GM23338 (cell line): ENCODE measurements around the gene OPRD1. TPM values are rescaled to one million over a fixed set of nuclear protein-coding genes. Genes with fewer than 3 reads are reported as not detected.

Experiments used
- ATAC-seq: fragments of 200-7000 bp; cut with Tn5 transposase; 3 replicates; pipeline ENCODE4 v1.9.1; 2020
- DNase-seq: peaks from one replicate; pipeline ENCODE4 v3.0.0-alpha.2; 2015; ENCODE audit warnings: low spot score
- H2AFZ ChIP-seq: fragments of 200-600 bp; sonication (generic); 2 replicates; pipeline ENCODE4 v1.8.0; 2016; ENCODE audit warnings: antibody characterized with exemption, mild to moderate bottlenecking, moderate library complexity
- H3F3A ChIP-seq: fragments of 200-600 bp; sonication (generic); replicated peaks from 2 replicates; pipeline ENCODE4 v1.8.0; 2017; ENCODE audit warnings: antibody characterized with exemption, mixed run types, low read depth
- H3K27ac ChIP-seq: fragments of 200-600 bp; sonication (generic); 2 replicates; pipeline ENCODE4 v1.6.1; 2016; ENCODE audit warnings: low read depth
- H3K27me3 ChIP-seq: fragments of 200-600 bp; sonication (generic); 2 replicates; pipeline ENCODE4 v1.8.0; 2016; ENCODE audit warnings: mild to moderate bottlenecking, mixed run types, moderate library complexity; ENCODE audit not compliant: insufficient read depth
- H3K36me3 ChIP-seq: fragments of 200-600 bp; sonication (generic); 2 replicates; pipeline ENCODE4 v1.8.0; 2016; ENCODE audit warnings: mild to moderate bottlenecking; ENCODE audit not compliant: insufficient read depth
- H3K4me1 ChIP-seq: fragments of 200-600 bp; sonication (generic); 2 replicates; pipeline ENCODE4 v1.8.0; 2016; ENCODE audit warnings: mild to moderate bottlenecking, moderate library complexity; ENCODE audit not compliant: insufficient read depth
- H3K4me2 ChIP-seq: fragments of 200-600 bp; sonication (generic); 2 replicates; pipeline ENCODE4 v1.7.1; 2017; ENCODE audit warnings: mixed run types
- H3K4me3 ChIP-seq: fragments of 200-600 bp; sonication (generic); 2 replicates; pipeline ENCODE4 v1.6.1; 2016; ENCODE audit warnings: mixed run types
- H3K79me2 ChIP-seq: fragments of 200-600 bp; sonication (generic); replicated peaks from 2 replicates; pipeline ENCODE4 v1.8.0; 2017; ENCODE audit warnings: mild to moderate bottlenecking; ENCODE audit not compliant: insufficient read depth
- H3K9me2 ChIP-seq: fragments of 200-600 bp; sonication (generic); 2 replicates; pipeline ENCODE4 v1.8.0; 2017; ENCODE audit not compliant: insufficient read depth
- H4K20me1 ChIP-seq: fragments of 200-600 bp; sonication (generic); replicated peaks from 2 replicates; pipeline ENCODE4 v1.8.0; 2017; ENCODE audit warnings: mild to moderate bottlenecking; ENCODE audit not compliant: insufficient read depth
- H3K27ac Mint-ChIP-seq: 2 replicates; pipeline ENCODE4 v1.8.0; 2020; ENCODE audit warnings: inconsistent platforms, mild to moderate bottlenecking, moderate library complexity, mixed read lengths
- H3K27me3 Mint-ChIP-seq: 3 replicates; pipeline ENCODE4 v1.8.0; 2022; ENCODE audit warnings: low read depth, mild to moderate bottlenecking, moderate library complexity, mixed read lengths, inconsistent platforms; ENCODE audit not compliant: insufficient read depth, poor library complexity
- H3K36me3 Mint-ChIP-seq: 3 replicates; pipeline ENCODE4 v1.8.0; 2021; ENCODE audit warnings: low read depth, mild to moderate bottlenecking, inconsistent platforms, moderate library complexity, mixed read lengths
- H3K4me1 Mint-ChIP-seq: 3 replicates; pipeline ENCODE4 v1.8.0; 2020; ENCODE audit warnings: mild to moderate bottlenecking, inconsistent platforms, mixed read lengths
- H3K4me3 Mint-ChIP-seq: 3 replicates; pipeline ENCODE4 v1.8.0; 2021; ENCODE audit warnings: moderate library complexity, mild to moderate bottlenecking, inconsistent platforms, mixed read lengths
- H3K9me3 Mint-ChIP-seq: 3 replicates; pipeline ENCODE4 v1.8.0; 2020; ENCODE audit warnings: moderate library complexity, mild to moderate bottlenecking, inconsistent platforms, mixed read lengths
- EZH2 ChIP-seq: fragments of 200-600 bp; sonication (generic); IDR thresholded peaks from one replicate; pipeline ENCODE4 v1.8.0; 2017; ENCODE audit warnings: antibody characterized with exemption, mild to moderate bottlenecking, low read depth; ENCODE audit not compliant: unreplicated experiment
- ZNF331 ChIP-seq: fragments of 250-450 bp; sonication (Bioruptor Pico); IDR thresholded peaks from 2 replicates; pipeline ENCODE4 v1.5.0; 2020; ENCODE audit warnings: low read depth, mild to moderate bottlenecking, moderate library complexity
- polyA plus RNA-seq: library from polyadenylated mRNA; unstranded; fragments of >200 nt; fragmentation: Nextera tagmentation; extraction: Ambion mirVana; gene quantifications from 2 replicates; pipeline ENCODE4 v1.2.1, GENCODE V29; 2016
- total RNA-seq: library from RNA; depleted of rRNA; stranded (reverse); fragments of >200 nt; shearing (Covaris generic); gene quantifications from 2 replicates; pipeline ENCODE4 v1.2.3, GENCODE V29; 2014
- TF ChIP-seq, protein P1 (sequence below): fragments of 250-450 bp; sonication (Bioruptor Pico); IDR thresholded peaks from 2 replicates; pipeline ENCODE4 v1.5.0; 2020; ENCODE audit warnings: mild to moderate bottlenecking, moderate library complexity
- TF ChIP-seq, protein P2 (sequence below), 2 experiments: fragments of 200-600 bp in 1 of 2; sonication (generic) in 1 of 2; conservative IDR thresholded peaks; 2 replicates each; pipeline versions ENCODE4 v1.5.1 to v1.6.1; 2016 to 2017; ENCODE audit warnings: antibody characterized with exemption in 2 of 2, low read depth in 2 of 2, mild to moderate bottlenecking in 2 of 2, moderate library complexity in 1 of 2

OPRD1 gene
- total and polyA plus RNA-seq, 2 experiments from 2014 or later, result 0.55 to 2.3 TPM

- Histone ChIP-seq H2AFZ (peak overlapping the region; percentile 97), H3K36me3 (no peaks in the 10 kb centered on the region), H3K4me3 (peak overlapping the region; percentile 30; the same call in 1 of the 2 replicates), H3K79me2 (no peaks in the 10 kb centered on the region), H3K4me1 (peaks cover 34% of the 10 kb centered on the region), H3F3A (peaks cover 11% of the 10 kb centered on the region), H3K27ac (no peak overlapping the region), H3K27me3 (peaks cover 7% of the 10 kb centered on the region; the same call in 1 of the 2 replicates), H3K4me2 (peak overlapping the region; percentile 71), H3K9me2 (no peaks in the 10 kb centered on the region), H4K20me1 (no peaks in the 10 kb centered on the region)
- TF ChIP-seq ZNF331 (CRISPR knock-in tag) (no peak), EZH2 (no peak)
- TF ChIP-seq, protein P1, sequence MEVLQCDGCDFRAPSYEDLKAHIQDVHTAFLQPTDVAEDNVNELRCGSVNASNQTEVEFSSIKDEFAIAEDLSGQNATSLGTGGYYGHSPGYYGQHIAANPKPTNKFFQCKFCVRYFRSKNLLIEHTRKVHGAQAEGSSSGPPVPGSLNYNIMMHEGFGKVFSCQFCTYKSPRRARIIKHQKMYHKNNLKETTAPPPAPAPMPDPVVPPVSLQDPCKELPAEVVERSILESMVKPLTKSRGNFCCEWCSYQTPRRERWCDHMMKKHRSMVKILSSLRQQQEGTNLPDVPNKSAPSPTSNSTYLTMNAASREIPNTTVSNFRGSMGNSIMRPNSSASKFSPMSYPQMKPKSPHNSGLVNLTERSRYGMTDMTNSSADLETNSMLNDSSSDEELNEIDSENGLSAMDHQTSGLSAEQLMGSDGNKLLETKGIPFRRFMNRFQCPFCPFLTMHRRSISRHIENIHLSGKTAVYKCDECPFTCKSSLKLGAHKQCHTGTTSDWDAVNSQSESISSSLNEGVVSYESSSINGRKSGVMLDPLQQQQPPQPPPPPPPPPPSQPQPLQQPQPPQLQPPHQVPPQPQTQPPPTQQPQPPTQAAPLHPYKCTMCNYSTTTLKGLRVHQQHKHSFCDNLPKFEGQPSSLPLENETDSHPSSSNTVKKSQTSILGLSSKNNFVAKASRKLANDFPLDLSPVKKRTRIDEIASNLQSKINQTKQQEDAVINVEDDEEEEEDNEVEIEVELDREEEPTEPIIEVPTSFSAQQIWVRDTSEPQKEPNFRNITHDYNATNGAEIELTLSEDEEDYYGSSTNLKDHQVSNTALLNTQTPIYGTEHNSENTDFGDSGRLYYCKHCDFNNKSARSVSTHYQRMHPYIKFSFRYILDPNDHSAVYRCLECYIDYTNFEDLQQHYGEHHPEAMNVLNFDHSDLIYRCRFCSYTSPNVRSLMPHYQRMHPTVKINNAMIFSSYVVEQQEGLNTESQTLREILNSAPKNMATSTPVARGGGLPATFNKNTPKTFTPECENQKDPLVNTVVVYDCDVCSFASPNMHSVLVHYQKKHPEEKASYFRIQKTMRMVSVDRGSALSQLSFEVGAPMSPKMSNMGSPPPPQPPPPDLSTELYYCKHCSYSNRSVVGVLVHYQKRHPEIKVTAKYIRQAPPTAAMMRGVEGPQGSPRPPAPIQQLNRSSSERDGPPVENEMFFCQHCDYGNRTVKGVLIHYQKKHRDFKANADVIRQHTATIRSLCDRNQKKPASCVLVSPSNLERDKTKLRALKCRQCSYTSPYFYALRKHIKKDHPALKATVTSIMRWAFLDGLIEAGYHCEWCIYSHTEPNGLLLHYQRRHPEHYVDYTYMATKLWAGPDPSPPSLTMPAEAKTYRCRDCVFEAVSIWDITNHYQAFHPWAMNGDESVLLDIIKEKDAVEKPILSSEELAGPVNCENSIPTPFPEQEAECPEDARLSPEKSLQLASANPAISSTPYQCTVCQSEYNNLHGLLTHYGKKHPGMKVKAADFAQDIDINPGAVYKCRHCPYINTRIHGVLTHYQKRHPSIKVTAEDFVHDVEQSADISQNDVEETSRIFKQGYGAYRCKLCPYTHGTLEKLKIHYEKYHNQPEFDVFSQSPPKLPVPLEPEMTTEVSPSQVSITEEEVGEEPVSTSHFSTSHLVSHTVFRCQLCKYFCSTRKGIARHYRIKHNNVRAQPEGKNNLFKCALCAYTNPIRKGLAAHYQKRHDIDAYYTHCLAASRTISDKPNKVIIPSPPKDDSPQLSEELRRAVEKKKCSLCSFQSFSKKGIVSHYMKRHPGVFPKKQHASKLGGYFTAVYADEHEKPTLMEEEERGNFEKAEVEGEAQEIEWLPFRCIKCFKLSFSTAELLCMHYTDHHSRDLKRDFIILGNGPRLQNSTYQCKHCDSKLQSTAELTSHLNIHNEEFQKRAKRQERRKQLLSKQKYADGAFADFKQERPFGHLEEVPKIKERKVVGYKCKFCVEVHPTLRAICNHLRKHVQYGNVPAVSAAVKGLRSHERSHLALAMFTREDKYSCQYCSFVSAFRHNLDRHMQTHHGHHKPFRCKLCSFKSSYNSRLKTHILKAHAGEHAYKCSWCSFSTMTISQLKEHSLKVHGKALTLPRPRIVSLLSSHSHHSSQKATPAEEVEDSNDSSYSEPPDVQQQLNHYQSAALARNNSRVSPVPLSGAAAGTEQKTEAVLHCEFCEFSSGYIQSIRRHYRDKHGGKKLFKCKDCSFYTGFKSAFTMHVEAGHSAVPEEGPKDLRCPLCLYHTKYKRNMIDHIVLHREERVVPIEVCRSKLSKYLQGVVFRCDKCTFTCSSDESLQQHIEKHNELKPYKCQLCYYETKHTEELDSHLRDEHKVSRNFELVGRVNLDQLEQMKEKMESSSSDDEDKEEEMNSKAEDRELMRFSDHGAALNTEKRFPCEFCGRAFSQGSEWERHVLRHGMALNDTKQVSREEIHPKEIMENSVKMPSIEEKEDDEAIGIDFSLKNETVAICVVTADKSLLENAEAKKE (CRISPR knock-in tag), result no peak
- TF ChIP-seq, protein P2, sequence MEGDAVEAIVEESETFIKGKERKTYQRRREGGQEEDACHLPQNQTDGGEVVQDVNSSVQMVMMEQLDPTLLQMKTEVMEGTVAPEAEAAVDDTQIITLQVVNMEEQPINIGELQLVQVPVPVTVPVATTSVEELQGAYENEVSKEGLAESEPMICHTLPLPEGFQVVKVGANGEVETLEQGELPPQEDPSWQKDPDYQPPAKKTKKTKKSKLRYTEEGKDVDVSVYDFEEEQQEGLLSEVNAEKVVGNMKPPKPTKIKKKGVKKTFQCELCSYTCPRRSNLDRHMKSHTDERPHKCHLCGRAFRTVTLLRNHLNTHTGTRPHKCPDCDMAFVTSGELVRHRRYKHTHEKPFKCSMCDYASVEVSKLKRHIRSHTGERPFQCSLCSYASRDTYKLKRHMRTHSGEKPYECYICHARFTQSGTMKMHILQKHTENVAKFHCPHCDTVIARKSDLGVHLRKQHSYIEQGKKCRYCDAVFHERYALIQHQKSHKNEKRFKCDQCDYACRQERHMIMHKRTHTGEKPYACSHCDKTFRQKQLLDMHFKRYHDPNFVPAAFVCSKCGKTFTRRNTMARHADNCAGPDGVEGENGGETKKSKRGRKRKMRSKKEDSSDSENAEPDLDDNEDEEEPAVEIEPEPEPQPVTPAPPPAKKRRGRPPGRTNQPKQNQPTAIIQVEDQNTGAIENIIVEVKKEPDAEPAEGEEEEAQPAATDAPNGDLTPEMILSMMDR (conservative IDR thresholded peaks at IDR 0.05; ENCODE audit: low read depth in 2 of 2), result no peak
- Mint-ChIP-seq H3K4me3 (no peak overlapping the region; the same call in 2 of the 3 replicates), H3K9me3 (no peaks in the 10 kb centered on the region; the same call in 2 of the 3 replicates), H3K27me3 (peaks cover 35% of the 10 kb centered on the region), H3K27ac (peak overlapping the region; percentile 95; the same call in 1 of the 2 replicates), H3K4me1 (peaks cover 44% of the 10 kb centered on the region), H3K36me3 (no peaks in the 10 kb centered on the region)
- no peak for ATAC-seq
- no peak for DNase-seq
These were observed 71.3 kb downstream of the OPRD1 start for GRCh38 chr1:28883242-28883616.
